SU-DHL-6 (cell line): ENCODE measurements around the gene MOB4.
"Not testable (repeated sequence)": the region's sequence is repeated elsewhere in the genome, so short reads cannot be mapped to it uniquely, and the experiment has no call there.

Source experiments
- H2AFZ ChIP-seq: fragments of 200-600 bp; sonication (generic); 2 replicates; pipeline ENCODE4 v1.6.1; 2014; ENCODE audit warnings: low read depth, mild to moderate bottlenecking, moderate library complexity, mixed read lengths, antibody characterized with exemption, low read length; ENCODE audit not compliant: severe bottlenecking
- H3F3A ChIP-seq: fragments of 200-600 bp; shearing (Covaris generic); 2 replicates; pipeline ENCODE4 v1.6.0; 2016; ENCODE audit warnings: antibody characterized with exemption, mild to moderate bottlenecking; ENCODE audit not compliant: insufficient read depth
- H3K27ac ChIP-seq: fragments of 200-600 bp; sonication (generic); 2 replicates; pipeline ENCODE4 v1.5.1; 2016; ENCODE audit warnings: low read depth, mild to moderate bottlenecking, low read length, moderate library complexity, mixed read lengths
- H3K27me3 ChIP-seq: fragments of 200-600 bp; sonication (generic), shearing (Covaris generic); 2 replicates; pipeline ENCODE4 v1.6.0; 2014; ENCODE audit warnings: mild to moderate bottlenecking, low read length
- H3K36me3 ChIP-seq: fragments of 200-600 bp; sonication (generic); 2 replicates; pipeline ENCODE4 v1.6.1; 2014; ENCODE audit warnings: mild to moderate bottlenecking, low read length, mixed read lengths
- H3K4me2 ChIP-seq: fragments of 300-600, 200-600 bp; shearing (Covaris generic), sonication (generic); 2 replicates; pipeline ENCODE4 v1.6.0; 2014; ENCODE audit warnings: low read length, low read depth, mild to moderate bottlenecking; ENCODE audit not compliant: poor library complexity, severe bottlenecking
- H3K4me3 ChIP-seq: fragments of 200-600 bp; sonication (generic); 2 replicates; pipeline ENCODE4 v1.5.1; 2014; ENCODE audit warnings: antibody characterized with exemption, low read length, mild to moderate bottlenecking, mixed read lengths; ENCODE audit not compliant: insufficient read depth, poor library complexity, severe bottlenecking
- H3K79me2 ChIP-seq: fragments of 200-600 bp; sonication (generic); 2 replicates; pipeline ENCODE4 v1.6.1; 2014; ENCODE audit warnings: mild to moderate bottlenecking, low read length, moderate library complexity; ENCODE audit not compliant: insufficient read depth
- H3K9ac ChIP-seq: fragments of 200-600 bp; sonication (generic); 2 replicates; pipeline ENCODE4 v1.7.0; 2014; ENCODE audit warnings: mild to moderate bottlenecking, low read length
- H3K9me2 ChIP-seq: fragments of 200-600 bp; sonication (generic); replicated peaks from 2 replicates; pipeline ENCODE4 v1.6.1; 2014; ENCODE audit warnings: low read length; ENCODE audit not compliant: insufficient read depth
- H3K9me3 ChIP-seq: fragments of 200-600 bp; sonication (generic); 2 replicates; pipeline ENCODE4 v1.6.1; 2014; ENCODE audit warnings: low read length, mixed read lengths; ENCODE audit not compliant: insufficient read depth
- H4K20me1 ChIP-seq: fragments of 200-600 bp; sonication (generic); 2 replicates; pipeline ENCODE4 v1.6.1; 2014; ENCODE audit warnings: low read depth, mild to moderate bottlenecking, antibody characterized with exemption, low read length, moderate library complexity, mixed read lengths
- CTCF ChIP-seq: fragments of 200-600 bp; sonication (generic); IDR thresholded peaks from one replicate; pipeline ENCODE4 v1.5.1; 2017; ENCODE audit warnings: antibody characterized with exemption, mild to moderate bottlenecking, low read length, moderate library complexity; ENCODE audit not compliant: insufficient read depth, poor library complexity, severe bottlenecking
- EZH2phosphoT487 ChIP-seq: fragments of 200-600 bp; sonication (generic), shearing (Covaris generic); conservative IDR thresholded peaks from 2 replicates; pipeline ENCODE4 v1.6.1; 2018; ENCODE audit warnings: mild to moderate bottlenecking, antibody characterized with exemption, low read length, moderate library complexity, mixed read lengths

Gene MOB4

GRCh38 chr2:197576631-197577030 lies 60.8 kb downstream of the MOB4 start:
- H3K36me3 ChIP-seq, result no peaks in the 10 kb centered on the region
- H3K4me2 ChIP-seq, result no peak overlapping the region
- no peak for TF ChIP-seq EZH2phosphoT487
- TF ChIP-seq CTCF, result no peak
- H4K20me1 ChIP-seq, result no peaks in the 10 kb centered on the region
- no peaks in the 10 kb centered on the region for H3K27me3 ChIP-seq
- H3F3A ChIP-seq, result 0 out of 2 replicates have a peak, but pooled peaks cover 4% of the 10 kb centered on the region
- H3K4me3 ChIP-seq, result no peak overlapping the region
- H3K79me2 ChIP-seq, result no peaks in the 10 kb centered on the region
- H3K9ac ChIP-seq, result no peak overlapping the region
- no peaks in the 10 kb centered on the region for H3K9me2 ChIP-seq
- no peak overlapping the region for H3K27ac ChIP-seq
- peaks cover 5% of the 10 kb centered on the region; the same call in 1 of the 2 replicates for H3K9me3 ChIP-seq
- H2AFZ ChIP-seq, result no peak overlapping the region

DNA sequence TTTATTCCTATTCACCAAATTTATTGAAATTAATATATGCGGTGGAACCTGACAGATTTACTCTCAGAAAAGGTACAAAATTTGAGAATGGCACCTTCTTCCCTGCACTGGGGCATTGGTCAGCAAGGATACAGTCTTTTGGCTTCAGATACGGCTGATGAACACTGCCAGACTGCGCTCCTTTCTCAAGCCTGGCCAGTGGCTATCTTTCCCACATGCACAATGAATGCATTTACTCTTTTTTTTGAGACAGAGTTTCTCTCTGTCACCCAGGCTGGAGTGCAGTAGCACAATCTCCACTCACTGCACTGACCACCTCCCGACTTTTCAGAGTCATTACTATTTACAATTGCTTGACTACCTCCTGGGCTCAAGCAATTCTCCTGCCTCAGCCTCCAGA lies 61.6 kb downstream of the MOB4 start:
- no peaks in the 10 kb centered on the region for H3K9me2 ChIP-seq

DNA sequence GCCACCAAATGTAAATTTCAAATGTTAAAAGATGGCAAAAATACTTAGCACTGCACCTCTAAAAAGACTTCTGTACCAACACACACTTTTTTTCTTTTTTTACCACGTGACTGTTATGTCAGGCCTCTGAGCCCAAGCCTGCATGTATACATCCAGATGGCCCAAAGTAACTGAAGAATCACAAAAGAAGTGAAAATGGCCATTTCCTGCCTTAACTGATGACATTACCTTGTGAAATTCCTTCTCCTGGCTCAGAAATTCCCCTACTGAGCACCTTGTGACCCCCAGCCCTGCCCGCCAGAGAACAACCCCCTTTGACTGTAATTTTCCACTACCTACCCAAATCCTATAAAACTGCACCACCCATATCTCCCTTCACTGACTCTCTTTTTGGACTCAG lies 62.4 kb downstream of the MOB4 start:
- H3K36me3 ChIP-seq, H2AFZ ChIP-seq, H3K79me2 ChIP-seq, H3K9me2 ChIP-seq, H3K4me3 ChIP-seq, H3K27me3 ChIP-seq, H3K9ac ChIP-seq, H3F3A ChIP-seq, H4K20me1 ChIP-seq, H3K27ac ChIP-seq, H3K9me3 ChIP-seq, H3K4me2 ChIP-seq: not testable (repeated sequence)

More for the DNA sequence above, 61.6 kb downstream of the MOB4 start:
- Histone ChIP-seq H3K4me3 (no peak overlapping the region), H3K79me2 (no peaks in the 10 kb centered on the region), H3K36me3 (no peaks in the 10 kb centered on the region), H3K9ac (no peak overlapping the region), H3K9me3 (peaks cover 5% of the 10 kb centered on the region; the same call in 1 of the 2 replicates), H3F3A (0 out of 2 replicates have a peak, but pooled peaks cover 4% of the 10 kb centered on the region), H3K27me3 (no peaks in the 10 kb centered on the region), H3K27ac (no peak overlapping the region), H2AFZ (no peak overlapping the region), H3K4me2 (no peak overlapping the region), H4K20me1 (no peaks in the 10 kb centered on the region)
- no peak for TF ChIP-seq EZH2phosphoT487
- TF ChIP-seq CTCF, result no peak

DNA sequence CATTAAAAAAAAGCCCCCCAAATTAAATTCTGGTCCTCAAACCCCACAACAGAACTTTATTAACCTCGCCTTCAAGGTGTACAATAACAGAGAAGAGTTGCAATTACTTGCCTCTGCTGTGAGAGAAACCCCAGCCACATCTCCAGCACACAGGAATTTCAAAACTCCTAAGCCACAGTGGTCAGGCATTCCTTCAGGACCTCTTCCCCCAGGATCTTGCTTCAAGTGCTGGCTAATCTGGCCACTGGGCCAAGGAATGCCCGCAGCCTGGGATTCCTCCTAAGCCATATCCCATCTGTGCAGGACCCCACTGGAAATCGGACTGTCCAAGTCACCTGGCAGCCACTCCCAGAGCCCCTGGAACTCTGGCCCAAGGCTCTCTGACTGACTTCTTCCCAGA lies 64.3 kb downstream of the MOB4 start:
- not testable (repeated sequence) for H3K9me2 ChIP-seq, H3K9me3 ChIP-seq, H3K27me3 ChIP-seq, H3K4me3 ChIP-seq, H2AFZ ChIP-seq, H4K20me1 ChIP-seq, H3K27ac ChIP-seq, H3K36me3 ChIP-seq, H3K9ac ChIP-seq, H3K4me2 ChIP-seq, H3F3A ChIP-seq, H3K79me2 ChIP-seq

GRCh38 chr2:197587255-197587654 lies 71.4 kb downstream of the MOB4 start:
- not testable (repeated sequence) for H3K27ac ChIP-seq, H3K4me2 ChIP-seq, H3K9ac ChIP-seq

More at GRCh38 chr2:197587255-197587654, 71.4 kb downstream of the MOB4 start:
- H3K9me2 ChIP-seq, H3K4me3 ChIP-seq, H4K20me1 ChIP-seq, H3K27me3 ChIP-seq, H3F3A ChIP-seq, H2AFZ ChIP-seq, H3K9me3 ChIP-seq, H3K36me3 ChIP-seq, H3K79me2 ChIP-seq: not testable (repeated sequence)
